ENCODE measurements around the gene CDH12.
"Not testable (repeated sequence)": the region's sequence is repeated elsewhere in the genome, so short reads cannot be mapped to it uniquely, and the experiment has no call there.

Gene CDH12

DNA sequence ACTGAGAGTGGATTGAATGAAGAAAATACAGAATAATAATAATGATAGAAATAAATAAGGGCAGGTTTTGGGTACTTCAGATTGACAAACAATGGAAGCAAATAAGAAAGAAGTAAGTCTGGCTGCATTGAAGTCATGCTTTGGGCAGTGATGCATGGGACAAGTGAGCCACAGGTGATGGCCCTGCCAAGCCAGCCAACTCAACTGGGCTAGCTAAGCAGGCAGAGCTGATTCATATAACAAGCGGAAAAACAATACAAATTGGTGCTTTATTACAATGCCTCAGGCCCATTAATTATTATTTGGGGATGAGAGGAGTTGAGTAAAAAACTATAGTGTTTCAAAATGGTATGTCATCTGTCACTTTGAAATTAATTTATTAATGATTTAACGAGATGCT, 502.0 kb downstream of the CDH12 start:
- no peak for TF ChIP-seq Cebpa-rat (IDR thresholded peaks at IDR 0.05)
- H3K9ac ChIP-seq = no peak overlapping the region
- no peaks in the 10 kb centered on the region for H4K20me1 ChIP-seq
- H3K9me3 ChIP-seq = no peaks in the 10 kb centered on the region
- H3K4me2 ChIP-seq = no peak overlapping the region
- H3K27me3 ChIP-seq = no peaks in the 10 kb centered on the region
- no peaks in the 10 kb centered on the region for H3K4me1 ChIP-seq
- no peak overlapping the region for H3K4me3 ChIP-seq
- no peak overlapping the region for H3K27ac ChIP-seq
- H3K36me3 ChIP-seq = no peaks in the 10 kb centered on the region

DNA sequence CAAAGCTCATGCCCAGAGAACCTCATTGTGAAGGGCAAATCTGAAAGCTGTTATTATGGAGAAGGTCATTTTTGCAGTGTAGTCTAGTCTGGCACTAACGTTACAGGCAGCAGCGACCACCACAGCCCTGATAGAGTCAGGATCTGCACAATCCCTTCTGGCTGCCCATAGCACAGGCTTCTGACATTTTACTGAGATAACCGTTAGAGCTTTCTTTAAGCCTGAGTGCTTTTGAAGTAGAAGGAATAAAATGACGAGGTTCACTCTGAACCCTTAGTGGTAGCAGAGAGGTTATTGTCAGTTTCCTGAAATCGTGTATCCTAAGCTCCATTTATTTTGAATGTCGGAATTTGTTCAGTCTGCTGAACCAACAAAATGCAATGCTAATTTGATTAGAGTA, 505.1 kb downstream of the CDH12 start:
- H3K27ac ChIP-seq = no peak overlapping the region
- no peak for TF ChIP-seq Cebpa-rat (IDR thresholded peaks at IDR 0.05)
- H3K4me2 ChIP-seq = no peak overlapping the region
- no peaks in the 10 kb centered on the region for H4K20me1 ChIP-seq
- no peak overlapping the region for H3K9ac ChIP-seq
- no peaks in the 10 kb centered on the region for H3K4me1 ChIP-seq
- H3K36me3 ChIP-seq = no peaks in the 10 kb centered on the region
- H3K4me3 ChIP-seq = no peak overlapping the region
- H3K9me3 ChIP-seq = no peaks in the 10 kb centered on the region
- no peaks in the 10 kb centered on the region for H3K27me3 ChIP-seq

DNA sequence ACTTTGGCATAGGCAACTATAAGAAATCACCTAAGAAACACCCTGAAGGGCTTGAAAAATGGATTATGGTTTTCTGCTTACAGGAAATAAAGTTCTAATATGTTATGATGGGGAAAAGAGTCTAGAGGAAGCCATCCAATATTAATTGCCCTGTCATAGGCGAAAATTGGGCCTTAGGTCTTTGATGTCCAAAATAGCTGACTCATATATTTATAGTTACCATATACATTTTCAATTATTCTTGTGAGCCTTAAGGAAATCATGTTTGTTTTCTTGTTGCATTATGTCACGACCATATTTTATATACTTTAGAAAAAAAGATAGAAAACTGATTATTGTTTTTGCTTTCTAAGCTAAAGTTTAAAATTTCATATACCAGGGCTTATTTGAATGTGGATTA, 509.1 kb downstream of the CDH12 start:
- H3K4me3 ChIP-seq = no peak overlapping the region
- no peak overlapping the region for H3K4me2 ChIP-seq
- H3K36me3 ChIP-seq = no peaks in the 10 kb centered on the region
- H3K27ac ChIP-seq = no peak overlapping the region
- H4K20me1 ChIP-seq = no peaks in the 10 kb centered on the region
- H3K9me3 ChIP-seq = no peaks in the 10 kb centered on the region
- no peaks in the 10 kb centered on the region for H3K27me3 ChIP-seq
- no peaks in the 10 kb centered on the region for H3K4me1 ChIP-seq
- no peak for TF ChIP-seq Cebpa-rat (IDR thresholded peaks at IDR 0.05)
- H3K9ac ChIP-seq = no peak overlapping the region

DNA sequence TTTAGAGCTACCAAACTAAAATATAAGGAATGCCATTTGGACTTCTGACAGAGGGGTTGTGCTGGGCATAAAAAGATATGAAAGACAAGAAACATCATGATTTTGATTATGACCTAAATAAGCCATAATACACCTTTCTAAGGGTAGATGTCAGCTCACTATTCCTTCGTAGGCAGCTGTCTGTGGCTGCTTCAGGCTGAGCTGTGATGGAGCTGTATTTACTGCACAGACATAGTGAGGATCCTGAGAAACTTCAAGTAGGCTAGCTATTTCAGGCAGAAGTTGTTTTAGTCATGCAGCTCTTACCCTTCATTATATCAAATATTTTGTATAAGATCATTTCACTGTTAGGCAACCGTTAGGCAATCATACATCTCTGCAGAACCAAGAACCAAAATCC, 511.7 kb downstream of the CDH12 start:
- Histone ChIP-seq H3K27me3 (no peaks in the 10 kb centered on the region), H3K9ac (no peak overlapping the region), H4K20me1 (no peaks in the 10 kb centered on the region), H3K4me3 (no peak overlapping the region), H3K4me2 (no peak overlapping the region), H3K36me3 (no peaks in the 10 kb centered on the region), H3K9me3 (peaks cover 15% of the 10 kb centered on the region), H3K4me1 (no peaks in the 10 kb centered on the region), H3K27ac (no peak overlapping the region)
- no peak for TF ChIP-seq Cebpa-rat (IDR thresholded peaks at IDR 0.05)

DNA sequence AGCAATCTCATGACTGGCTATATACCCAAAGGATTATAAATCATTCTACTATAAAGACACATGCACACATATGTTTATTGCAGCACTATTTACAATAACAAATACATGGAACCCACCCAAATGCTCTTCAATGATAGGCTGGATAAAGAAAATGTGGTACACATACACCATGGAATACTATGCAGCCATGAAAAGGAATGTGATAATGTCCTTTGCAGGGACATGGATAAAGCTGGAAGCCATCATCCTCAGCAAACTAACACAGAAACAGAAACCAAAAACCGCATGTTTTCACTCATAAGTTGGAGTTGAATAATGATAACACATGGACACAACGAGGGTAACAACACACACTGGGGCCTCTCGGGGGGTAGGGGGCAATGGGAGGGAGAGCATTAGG, 520.2 kb downstream of the CDH12 start:
- H4K20me1 ChIP-seq, H3K4me2 ChIP-seq, H3K36me3 ChIP-seq, H3K4me1 ChIP-seq, H3K9ac ChIP-seq, H3K27me3 ChIP-seq, H3K4me3 ChIP-seq, H3K27ac ChIP-seq: not testable (repeated sequence)
- H3K9me3 ChIP-seq = peaks cover 35% of the 10 kb centered on the region

DNA sequence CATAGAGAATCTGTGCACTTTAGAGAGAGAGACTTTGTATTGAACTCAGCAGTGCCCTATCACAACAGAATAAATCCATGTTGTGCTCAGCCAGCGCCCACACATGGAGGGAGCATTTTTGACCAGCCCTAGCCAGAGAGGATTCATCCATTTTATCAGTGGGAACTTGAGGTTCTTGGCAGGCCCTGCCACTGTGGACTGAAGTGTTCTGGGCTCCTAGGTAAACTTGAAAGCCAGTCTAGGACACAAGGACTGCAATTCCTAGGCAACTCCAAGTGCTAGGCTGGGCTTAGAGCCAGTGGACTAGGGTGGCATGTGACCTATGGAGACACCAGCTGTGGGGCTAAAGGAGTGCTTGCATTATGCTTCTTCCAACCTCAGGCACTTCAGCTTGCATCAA, 523.5 kb downstream of the CDH12 start:
- Histone ChIP-seq H3K9me3 (peaks cover 4% of the 10 kb centered on the region; the same call in 1 of the 2 replicates), H3K4me1 (no peaks in the 10 kb centered on the region), H3K27me3 (no peaks in the 10 kb centered on the region), H3K4me2 (no peak overlapping the region), H3K4me3 (no peak overlapping the region), H3K36me3 (no peaks in the 10 kb centered on the region), H3K9ac (no peak overlapping the region), H3K27ac (no peak overlapping the region), H4K20me1 (no peaks in the 10 kb centered on the region)
- no peak for TF ChIP-seq Cebpa-rat (IDR thresholded peaks at IDR 0.05)

DNA sequence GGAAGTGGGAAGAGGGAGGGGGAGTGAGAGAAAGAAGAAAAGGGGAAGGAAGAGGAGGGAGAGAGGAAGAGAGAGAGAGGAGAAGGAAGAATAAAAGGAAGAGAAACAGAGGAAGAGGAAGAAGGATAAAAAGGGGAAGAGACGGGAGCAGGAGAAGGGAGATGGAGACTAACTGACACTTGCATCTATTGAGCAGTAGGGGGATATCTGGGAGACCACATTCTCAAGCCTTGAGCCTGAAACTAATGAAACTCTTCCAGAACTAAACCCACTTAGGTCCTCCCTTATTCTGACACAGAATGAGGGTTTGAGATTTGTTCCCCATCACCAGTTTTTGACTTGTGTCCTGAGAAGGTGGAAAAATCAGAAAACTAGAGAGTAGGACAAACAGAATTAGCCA, 533.3 kb downstream of the CDH12 start:
- no peak for TF ChIP-seq Cebpa-rat (IDR thresholded peaks at IDR 0.05)

DNA sequence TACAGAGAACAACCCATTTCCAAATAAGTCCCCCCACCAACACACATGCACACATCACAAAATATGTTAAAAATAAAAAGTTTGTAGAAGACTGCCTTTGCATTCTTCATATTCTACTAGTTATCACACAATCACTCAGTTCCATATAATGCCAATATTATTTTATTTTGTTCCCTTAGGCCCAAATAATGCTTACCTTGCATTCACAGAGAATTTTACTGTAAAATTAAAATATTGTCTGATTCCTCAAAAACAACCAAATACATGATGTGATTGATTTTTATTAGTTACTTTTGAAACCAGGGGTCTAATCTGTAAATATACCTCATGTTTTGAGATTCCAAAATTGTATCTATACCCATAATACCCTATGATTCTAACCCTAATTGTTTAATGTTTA, 536.9 kb downstream of the CDH12 start:
- Histone ChIP-seq H3K9me3 (no peaks in the 10 kb centered on the region), H3K4me3 (no peak overlapping the region), H4K20me1 (no peaks in the 10 kb centered on the region), H3K27me3 (no peaks in the 10 kb centered on the region), H3K4me1 (no peaks in the 10 kb centered on the region), H3K9ac (no peak overlapping the region), H3K4me2 (no peak overlapping the region), H3K36me3 (no peaks in the 10 kb centered on the region), H3K27ac (no peak overlapping the region)
- TF ChIP-seq Cebpa-rat (IDR thresholded peaks at IDR 0.05) = no peak

More for the DNA sequence above, 533.3 kb downstream of the CDH12 start:
- Histone ChIP-seq H3K4me2 (no peak overlapping the region), H3K9ac (no peak overlapping the region), H3K9me3 (no peaks in the 10 kb centered on the region), H3K27ac (no peak overlapping the region), H3K27me3 (no peaks in the 10 kb centered on the region), H3K4me3 (no peak overlapping the region), H3K36me3 (no peaks in the 10 kb centered on the region), H3K4me1 (no peaks in the 10 kb centered on the region), H4K20me1 (no peaks in the 10 kb centered on the region)

DNA sequence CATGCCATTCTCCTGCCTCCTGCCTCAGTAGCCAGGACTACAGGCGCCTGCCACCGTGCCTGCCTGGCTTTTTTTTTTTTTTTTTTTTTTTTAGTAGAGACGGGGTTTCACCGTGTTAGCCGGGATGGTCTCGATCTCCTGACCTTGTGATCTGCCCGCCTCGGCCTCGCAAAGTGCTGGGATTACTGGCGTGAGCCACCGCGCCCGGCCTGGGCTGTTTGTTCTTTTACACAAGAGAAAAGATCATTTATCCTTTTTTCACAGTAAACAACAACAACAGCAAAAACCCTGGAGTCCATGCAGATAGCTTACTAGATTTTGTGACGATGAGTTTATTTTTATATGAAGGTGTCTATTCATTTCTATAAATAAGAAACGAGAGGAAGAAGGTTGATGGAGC, 538.1 kb downstream of the CDH12 start:
- H4K20me1 ChIP-seq, H3K9me3 ChIP-seq, H3K9ac ChIP-seq, H3K4me3 ChIP-seq, H3K4me1 ChIP-seq, H3K4me2 ChIP-seq, H3K27me3 ChIP-seq, H3K36me3 ChIP-seq, H3K27ac ChIP-seq: not testable (repeated sequence)

DNA sequence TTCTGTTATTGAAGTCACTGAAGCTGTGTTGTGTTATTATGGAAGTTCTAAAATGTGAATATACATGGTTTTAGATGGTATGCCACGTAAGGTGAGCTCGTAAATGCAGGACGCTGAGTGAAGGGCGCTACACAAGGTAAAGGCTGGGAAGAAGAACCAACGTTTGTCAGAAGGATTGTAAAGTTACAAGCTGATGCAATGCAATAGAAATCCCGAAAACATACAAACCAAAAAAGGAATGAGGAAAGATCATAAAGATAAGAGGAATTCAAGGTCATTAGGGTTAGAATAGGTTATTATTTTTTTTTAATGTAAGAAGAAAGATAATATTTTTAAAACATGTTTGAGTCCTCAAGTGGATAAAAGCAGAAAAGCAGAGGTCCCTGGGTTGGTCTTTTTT, 538.6 kb downstream of the CDH12 start:
- no peaks in the 10 kb centered on the region for H3K27me3 ChIP-seq
- no peak overlapping the region for H3K9ac ChIP-seq
- H3K27ac ChIP-seq = no peak overlapping the region
- no peak for TF ChIP-seq Cebpa-rat (IDR thresholded peaks at IDR 0.05)
- no peaks in the 10 kb centered on the region for H4K20me1 ChIP-seq
- no peaks in the 10 kb centered on the region for H3K36me3 ChIP-seq
- no peak overlapping the region for H3K4me2 ChIP-seq
- no peaks in the 10 kb centered on the region for H3K9me3 ChIP-seq
- no peaks in the 10 kb centered on the region for H3K4me1 ChIP-seq
- H3K4me3 ChIP-seq = no peak overlapping the region

DNA sequence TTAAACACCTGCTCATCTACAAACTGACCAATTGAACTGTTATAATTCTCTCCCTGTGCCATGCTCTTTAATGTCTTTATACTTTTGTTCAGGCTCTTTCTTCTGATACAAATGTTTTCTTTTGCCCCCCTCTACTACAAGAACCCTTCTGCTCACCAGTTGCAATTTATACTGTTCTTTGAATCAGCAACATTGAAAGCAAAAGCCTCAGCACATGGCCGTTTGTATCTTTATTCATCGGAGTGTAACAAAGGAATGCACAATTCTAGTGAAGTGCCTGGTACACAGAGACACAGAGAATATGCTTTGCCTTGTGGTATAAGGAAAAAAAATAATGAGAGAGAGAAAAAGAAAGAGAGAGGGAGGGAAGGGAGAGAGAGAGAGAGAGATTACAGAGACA, 547.1 kb downstream of the CDH12 start:
- Histone ChIP-seq H3K27me3 (no peaks in the 10 kb centered on the region), H3K9ac (no peak overlapping the region), H3K27ac (no peak overlapping the region), H3K9me3 (no peaks in the 10 kb centered on the region), H3K36me3 (no peaks in the 10 kb centered on the region), H3K4me2 (no peak overlapping the region), H3K4me3 (no peak overlapping the region), H4K20me1 (no peaks in the 10 kb centered on the region), H3K4me1 (no peaks in the 10 kb centered on the region)
- no peak for TF ChIP-seq Cebpa-rat (IDR thresholded peaks at IDR 0.05)

All from BLaER1 (cell line).